Uterus (tissue), 4 donors: ENCODE data around the gene TBXA2R. TPM values are rescaled to one million over a fixed set of nuclear protein-coding genes. Genes with fewer than 3 reads are reported as not detected.

Source experiments
- DNase-seq, 2 donors: peaks; one replicate each; pipeline ENCODE4 v3.0.0-alpha.2; 2019 to 2020
- H3K27ac ChIP-seq, 2 donors: fragments of 200-600 bp; sonication (generic); 1 replicate in 1 of 2; 2 replicates in 1 of 2; pipeline ENCODE4 v1.5.1; 2016 to 2018
- H3K27me3 ChIP-seq, 2 donors: fragments of 200-600 bp; sonication (generic); one replicate each; pipeline ENCODE4 v1.5.1; 2018 to 2019; ENCODE audit warnings: control low read depth in 1 of 2
- H3K36me3 ChIP-seq, 2 donors: fragments of 200-600 bp; sonication (generic); one replicate each; pipeline ENCODE4 v1.5.1; 2019; ENCODE audit warnings: control low read depth in 1 of 2
- H3K4me1 ChIP-seq, 2 donors: fragments of 200-600 bp; sonication (generic); one replicate each; pipeline ENCODE4 v1.5.1; 2018 to 2019; ENCODE audit warnings: control low read depth in 1 of 2
- H3K4me3 ChIP-seq, 2 donors: fragments of 200-600 bp; sonication (generic); 1 replicate in 1 of 2; 2 replicates in 1 of 2; pipeline ENCODE4 v1.5.1; 2018 to 2019; ENCODE audit warnings: mild to moderate bottlenecking in 1 of 2
- H3K9me3 ChIP-seq, 2 donors: fragments of 200-600 bp; sonication (generic); one replicate each; pipeline ENCODE4 v1.5.1; 2019; ENCODE audit warnings: control low read depth in 1 of 2
- CTCF ChIP-seq, 4 experiments: fragments of 200-600 bp in 2 of 4; fragments of 450-650 bp in 2 of 4; sonication (generic) in 2 of 4; IDR thresholded peaks; one replicate each; pipeline ENCODE4 v1.5.1; 2016 to 2019; ENCODE audit warnings: antibody characterized with exemption in 4 of 4, mild to moderate bottlenecking in 2 of 4, moderate library complexity in 1 of 4
- POLR2A ChIP-seq, 2 donors: fragments of 450-650 bp; IDR thresholded peaks; one replicate each; pipeline ENCODE4 v1.6.1; 2016; ENCODE audit warnings: antibody characterized with exemption in 2 of 2, mild to moderate bottlenecking in 1 of 2, moderate library complexity in 1 of 2
- intact Hi-C: fragments of 100-400 bp; cut with DNase I; formaldehyde crosslinking; loops from one replicate; pipeline ENCODE4 v1.15.1; 2023; ENCODE audit warnings: low total_unique reads
- total RNA-seq, 4 donors: library from RNA; depleted of rRNA in 3 of 4; stranded (reverse); fragments of >200 nt in 3 of 4; gene quantifications; one replicate each; pipeline versions ENCODE4 v1.1.0 to v1.2.4, GENCODE V29; 2014 to 2023
- donor health status: DM: yes; HTN: yes; CAD: no.

TBXA2R gene
- total RNA-seq, 4 donors from 2014 or later: 2.6 to 7.3 TPM; not detected in 2

- TF ChIP-seq CTCF (IDR thresholded peaks at IDR 0.05) (no peak), POLR2A (IDR thresholded peaks at IDR 0.05) (no peak)
- no peak for DNase-seq
- peaks cover 0 to 14% of the 10 kb centered on the region in 2 donors for H3K4me1 ChIP-seq
- H3K4me3 ChIP-seq: peak overlapping the region; percentile 54 to 72
- no peak overlapping the region for H3K27ac ChIP-seq
- intact Hi-C loops: loop anchor here (10.0 kb wide), 1 partner anchor 59 kb away; no protein-coding TSS in a partner anchor
- H3K27me3 ChIP-seq: no peaks in the 10 kb centered on the region
- no peaks in the 10 kb centered on the region for H3K36me3 ChIP-seq
- no peaks in the 10 kb centered on the region for H3K9me3 ChIP-seq
Measured at GRCh38 chr19:3555653-3556422, 50.8 kb downstream of the TBXA2R start.

GRCh38 chr19:3554254-3555083 is 52.2 kb downstream of the TBXA2R start:
- no peaks in the 10 kb centered on the region for H3K9me3 ChIP-seq
- DNase-seq: no peak
- H3K27me3 ChIP-seq: no peaks in the 10 kb centered on the region
- H3K4me1 ChIP-seq: peaks cover 0 to 14% of the 10 kb centered on the region in 2 donors
- TF ChIP-seq POLR2A (IDR thresholded peaks at IDR 0.05) (no peak), CTCF (IDR thresholded peaks at IDR 0.05) (no peak)
- intact Hi-C loops: loop anchor here (10.0 kb wide), 1 partner anchor 60 kb away; no protein-coding TSS in a partner anchor
- no peak overlapping the region for H3K4me3 ChIP-seq
- no peak overlapping the region for H3K27ac ChIP-seq
- H3K36me3 ChIP-seq: no peaks in the 10 kb centered on the region

- Histone ChIP-seq H3K9me3 (no peaks in the 10 kb centered on the region), H3K27me3 (no peaks in the 10 kb centered on the region), H3K36me3 (no peaks in the 10 kb centered on the region), H3K4me1 (peaks cover 0 to 14% of the 10 kb centered on the region in 2 donors), H3K4me3 (no peak overlapping the region), H3K27ac (no peak overlapping the region)
- DNase-seq: no peak
- intact Hi-C loops: loop anchor here (10.0 kb wide), 1 partner anchor 63 kb away; no protein-coding TSS in a partner anchor
- TF ChIP-seq POLR2A (IDR thresholded peaks at IDR 0.05): no peak
- no peak for TF ChIP-seq CTCF (IDR thresholded peaks at IDR 0.05)
Measured at GRCh38 chr19:3551792-3552095, 54.9 kb downstream of the TBXA2R start.

GRCh38 chr19:3550947-3551791 is 55.5 kb downstream of the TBXA2R start:
- H3K36me3 ChIP-seq: no peaks in the 10 kb centered on the region
- H3K4me3 ChIP-seq: no peak overlapping the region
- no peaks in the 10 kb centered on the region for H3K9me3 ChIP-seq
- H3K27ac ChIP-seq: no peak overlapping the region
- H3K4me1 ChIP-seq: peaks cover 0 to 8% of the 10 kb centered on the region in 2 donors
- intact Hi-C loops: loop anchor here (10.0 kb wide), 1 partner anchor 64 kb away; no protein-coding TSS in a partner anchor
- DNase-seq: no peak
- TF ChIP-seq POLR2A (IDR thresholded peaks at IDR 0.05) (no peak), CTCF (IDR thresholded peaks at IDR 0.05) (no peak)
- no peaks in the 10 kb centered on the region for H3K27me3 ChIP-seq
